GM12872 (cell line): ENCODE results near the gene SLC17A1.

Experiments
- CTCF ChIP-seq: IDR thresholded peaks from 3 replicates; pipeline ENCODE4 v1.5.1; 2011; ENCODE audit warnings: low read depth, mild to moderate bottlenecking, low read length, moderate library complexity; ENCODE audit not compliant: insufficient read depth

SLC17A1 gene

GRCh38 chr6:25745836-25746235 lies 86.0 kb downstream of the SLC17A1 start:
- TF ChIP-seq CTCF = no peak

GRCh38 chr6:25743868-25744267 lies 88.0 kb downstream of the SLC17A1 start:
- TF ChIP-seq CTCF = no peak

- TF ChIP-seq CTCF = no peak
Observed at GRCh38 chr6:25735261-25735660, 96.6 kb downstream of the SLC17A1 start.
